Fibroblast of skin of back (primary cell): Measurements from ENCODE around the gene TUBGCP6.
A peak's percentile ranks its signal among the peaks of the same experiment; 100 is the strongest.

Experiments
- DNase-seq: peaks from one replicate; pipeline ENCODE4 v3.0.0-alpha.2; 2013

Gene TUBGCP6

DNA sequence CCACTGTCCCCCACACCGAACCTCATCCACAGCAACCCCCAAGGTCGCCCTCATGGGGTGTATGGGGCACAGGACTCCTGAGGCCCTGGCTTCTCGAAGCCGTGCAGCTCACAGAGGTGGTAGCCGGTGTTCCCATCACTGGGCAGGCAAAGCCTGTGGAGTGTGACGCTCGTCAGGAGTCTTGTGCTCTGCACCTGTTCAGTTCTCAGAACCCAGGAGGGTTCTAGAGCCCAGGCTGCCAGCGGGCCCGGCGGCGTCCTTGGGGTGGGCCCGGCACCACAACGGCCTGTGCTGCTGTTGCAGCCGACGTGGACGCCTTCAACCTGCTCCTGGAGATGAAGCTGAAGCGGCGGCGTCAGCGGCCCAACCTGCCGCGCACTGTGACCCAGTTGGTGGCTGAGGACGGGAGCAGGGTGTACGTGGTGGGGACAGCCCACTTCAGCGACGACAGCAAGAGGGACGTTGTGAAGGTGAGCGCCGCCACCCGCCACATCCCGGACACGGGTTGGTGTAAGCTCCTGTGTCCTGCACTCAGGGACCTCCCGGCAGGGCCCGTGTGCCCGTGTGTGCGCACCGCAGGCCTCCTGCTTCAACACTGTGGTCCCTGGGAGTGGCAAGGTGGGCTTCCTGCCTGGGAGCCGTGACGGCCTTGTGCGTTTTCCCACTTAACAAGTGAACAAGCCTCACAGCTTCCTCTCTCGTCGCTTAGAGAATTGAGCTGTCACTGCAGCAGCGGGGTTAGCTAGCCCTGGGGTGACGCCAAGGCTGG is 50.6 kb downstream of the TUBGCP6 start:
- DNase-seq = no peak

DNA sequence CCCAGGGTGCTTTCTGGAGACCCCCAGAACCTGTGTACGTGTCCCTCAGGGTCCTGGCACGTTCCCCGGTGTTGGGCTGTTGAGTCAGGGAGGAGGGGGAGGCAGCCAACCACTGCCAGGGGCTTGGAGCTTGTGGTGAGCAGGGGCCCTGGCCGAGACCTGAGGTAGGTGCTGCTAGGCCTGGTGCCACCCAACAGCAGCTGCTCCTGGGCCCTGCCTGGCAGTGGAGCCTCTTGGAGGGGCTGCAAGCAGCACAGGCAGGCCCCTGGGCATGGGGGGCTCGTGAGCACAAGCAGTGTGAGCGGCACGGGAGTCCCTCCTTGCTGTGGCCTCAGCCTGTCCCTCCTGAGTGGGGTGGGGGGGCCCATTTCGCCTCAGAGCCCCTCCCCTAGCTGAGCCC is 51.2 kb downstream of the TUBGCP6 start:
- no peak for DNase-seq

DNA sequence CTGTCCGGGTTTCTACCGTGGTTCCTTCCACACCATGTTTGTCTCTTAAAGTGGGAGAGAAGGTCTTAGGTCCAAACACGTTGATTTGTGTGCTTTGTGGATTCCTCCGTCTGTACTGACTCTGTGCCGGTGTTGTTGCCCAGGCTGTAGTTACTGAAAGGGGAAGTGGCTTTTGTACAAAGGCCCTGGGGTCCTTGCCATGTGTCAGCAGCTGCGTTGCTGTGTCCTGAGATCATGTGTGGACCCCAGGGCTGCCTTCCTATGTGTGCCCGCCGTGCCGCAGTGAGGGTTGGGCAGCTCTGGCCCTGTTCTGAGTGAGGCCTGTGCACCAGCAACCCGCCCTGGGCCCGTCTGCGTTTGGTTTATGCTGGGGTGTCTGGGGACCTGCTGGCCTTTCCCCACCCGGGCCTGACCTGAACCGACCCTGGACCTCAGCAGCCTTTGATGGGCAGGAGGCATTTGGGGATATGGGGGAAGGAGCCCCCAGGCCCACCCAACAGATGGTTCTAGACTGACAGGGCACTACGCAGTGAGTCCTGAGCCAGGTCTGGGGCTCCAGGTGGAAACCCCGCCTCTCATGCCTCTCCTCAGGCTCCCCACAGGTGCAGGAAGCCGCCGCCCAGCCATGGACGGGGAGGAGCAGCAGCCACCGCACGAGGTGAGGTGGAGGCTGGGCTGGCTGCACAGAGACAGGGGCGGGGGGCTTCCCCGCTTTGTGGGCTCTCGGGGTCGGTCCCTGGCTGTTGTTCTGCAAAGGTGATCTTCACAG is 52.2 kb downstream of the TUBGCP6 start:
- no peak for DNase-seq

DNA sequence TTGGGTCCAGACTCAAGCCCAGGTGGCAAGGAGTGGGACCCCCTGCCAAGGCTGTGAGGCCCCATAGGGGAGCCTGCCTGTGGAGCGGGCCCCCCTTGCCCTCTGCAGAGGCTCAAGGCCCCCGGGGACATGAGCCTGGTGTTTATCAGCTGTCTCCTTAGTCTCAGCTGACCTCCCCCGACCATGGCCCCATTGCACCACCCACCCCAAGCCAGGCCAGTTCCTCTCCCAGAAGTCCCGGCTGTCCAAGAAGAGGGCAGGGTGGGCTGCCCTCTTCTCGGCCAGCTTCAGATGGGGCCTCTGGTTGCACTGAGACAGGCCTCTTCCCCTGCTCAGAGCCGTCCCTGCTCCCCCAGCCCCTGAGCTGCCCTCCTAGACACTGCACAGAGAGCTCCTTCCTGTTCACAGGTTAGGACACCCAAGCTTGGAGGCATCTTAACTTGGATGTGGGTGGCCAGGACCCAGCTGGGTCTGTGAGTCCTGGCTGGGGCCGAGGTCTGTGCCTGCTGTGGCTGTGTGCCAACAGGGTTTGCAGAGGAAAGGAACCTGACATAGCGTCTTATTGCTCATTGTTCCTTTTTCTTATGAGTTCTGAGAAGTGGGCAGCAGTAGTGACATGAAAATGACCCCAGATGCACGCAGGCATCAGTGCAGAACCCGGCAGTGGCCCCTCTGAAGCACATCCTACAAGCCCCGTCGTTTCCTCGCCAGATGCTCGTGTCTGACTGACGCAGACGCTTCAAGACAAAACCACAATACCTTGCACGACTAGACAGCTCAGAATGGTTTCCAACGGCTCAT is 53.7 kb downstream of the TUBGCP6 start:
- no peak for DNase-seq

DNA sequence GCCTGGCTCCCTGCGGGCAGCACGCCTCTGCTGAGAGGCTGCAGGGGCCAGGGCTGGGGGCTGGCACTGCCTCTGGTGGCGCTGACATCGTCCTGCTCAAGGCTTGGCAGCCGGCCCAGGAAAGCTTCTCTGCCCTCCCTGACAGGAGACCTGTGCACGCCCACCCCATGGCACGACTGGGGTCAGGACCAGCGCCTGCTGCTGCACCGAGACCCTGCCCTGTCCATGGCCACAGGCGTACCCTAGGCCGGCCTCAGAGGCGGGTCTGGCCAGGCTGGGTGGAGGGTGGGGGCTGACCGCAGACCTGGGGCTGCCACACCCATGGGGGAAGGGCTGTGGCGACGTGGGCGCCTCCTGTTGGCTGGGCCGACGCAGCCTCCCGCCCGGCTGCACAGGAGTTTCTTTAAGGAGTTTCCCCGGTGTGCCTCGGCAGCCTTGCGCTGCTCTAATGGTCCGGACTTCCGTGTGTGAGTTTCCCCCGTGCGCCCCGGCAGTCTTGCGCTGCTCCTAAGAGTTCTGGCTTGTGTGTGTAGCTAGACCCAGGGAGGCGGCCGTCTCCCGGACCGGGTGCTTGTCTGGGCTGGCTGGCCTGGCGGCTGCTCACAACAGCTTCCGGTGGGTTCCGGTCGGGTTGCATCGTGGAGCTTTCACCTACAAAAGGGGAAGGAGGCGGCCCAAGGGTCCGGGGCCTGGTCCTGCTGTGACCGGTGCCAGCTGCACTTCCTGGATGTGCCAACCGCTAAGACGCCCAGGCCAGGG is 54.5 kb downstream of the TUBGCP6 start:
- peak; percentile 52 for DNase-seq

DNA sequence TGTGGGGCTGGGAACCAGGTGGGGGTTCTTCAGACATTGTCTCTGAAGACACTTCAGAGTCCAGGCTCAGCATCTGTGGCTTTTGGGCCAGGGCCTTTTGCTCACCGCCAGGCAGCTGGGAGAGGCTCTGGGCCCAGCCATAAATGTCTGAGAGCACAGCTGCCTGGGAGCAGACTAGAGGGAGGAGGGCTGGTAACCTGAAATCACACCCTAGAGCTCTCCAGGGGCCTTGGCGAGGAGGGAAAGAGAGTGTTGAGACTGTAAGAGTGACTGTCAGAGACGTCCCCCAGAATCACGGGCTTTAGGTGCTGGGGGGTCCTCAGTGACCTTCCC is 55.0 kb downstream of the TUBGCP6 start:
- DNase-seq = no peak

DNA sequence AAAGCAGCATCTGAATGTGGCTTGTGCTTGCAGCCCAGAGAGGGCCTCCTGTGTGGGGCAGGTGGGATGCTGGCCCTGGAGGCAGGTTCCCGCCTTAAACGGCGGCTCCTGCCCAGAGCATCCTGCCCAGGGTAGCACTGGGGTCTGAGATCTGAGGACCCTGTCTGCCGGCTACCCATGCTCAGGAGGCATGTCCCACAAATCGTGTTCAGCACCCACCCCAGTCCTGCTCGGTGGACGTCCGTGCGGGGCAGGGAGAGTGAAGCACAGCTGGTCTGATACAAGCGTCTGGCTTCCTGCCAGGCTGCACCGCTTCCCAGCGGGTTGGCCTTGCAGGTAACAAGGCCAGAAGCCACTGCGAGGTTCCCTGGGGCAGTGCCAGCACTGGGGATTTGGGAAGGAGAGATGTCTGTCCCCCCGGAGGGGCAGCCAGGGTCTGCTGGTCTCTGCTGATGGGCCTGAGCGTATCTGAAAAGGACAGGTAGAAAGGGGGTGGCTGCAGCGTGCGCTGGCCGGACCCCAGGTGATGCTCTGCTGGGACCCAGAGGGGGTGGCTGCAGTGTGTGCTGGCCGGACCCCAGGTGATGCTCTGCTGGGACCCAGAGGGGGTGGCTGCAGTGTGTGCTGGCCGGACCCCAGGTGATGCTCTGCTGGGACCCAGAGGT is 55.5 kb downstream of the TUBGCP6 start:
- DNase-seq = no peak

DNA sequence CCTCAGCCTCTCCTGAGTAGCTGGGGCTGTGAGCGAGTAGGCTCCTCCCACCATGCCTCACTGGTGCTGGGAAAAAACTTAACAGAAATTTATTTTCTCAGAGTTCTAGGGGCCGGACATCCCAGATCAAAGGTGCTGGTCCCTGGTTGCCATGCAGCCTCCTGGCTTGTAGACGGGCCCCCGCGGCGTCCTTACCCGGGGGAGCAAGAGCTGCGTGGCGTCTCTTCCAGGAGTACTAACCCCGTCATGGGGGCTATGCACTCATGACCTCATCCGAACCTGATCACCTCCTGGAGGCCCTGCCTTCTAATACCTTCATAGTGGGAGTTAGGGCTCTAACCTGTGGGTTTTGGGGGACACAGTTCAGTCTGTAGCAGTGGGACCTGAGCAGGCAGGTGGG is 56.5 kb downstream of the TUBGCP6 start:
- no peak for DNase-seq

DNA sequence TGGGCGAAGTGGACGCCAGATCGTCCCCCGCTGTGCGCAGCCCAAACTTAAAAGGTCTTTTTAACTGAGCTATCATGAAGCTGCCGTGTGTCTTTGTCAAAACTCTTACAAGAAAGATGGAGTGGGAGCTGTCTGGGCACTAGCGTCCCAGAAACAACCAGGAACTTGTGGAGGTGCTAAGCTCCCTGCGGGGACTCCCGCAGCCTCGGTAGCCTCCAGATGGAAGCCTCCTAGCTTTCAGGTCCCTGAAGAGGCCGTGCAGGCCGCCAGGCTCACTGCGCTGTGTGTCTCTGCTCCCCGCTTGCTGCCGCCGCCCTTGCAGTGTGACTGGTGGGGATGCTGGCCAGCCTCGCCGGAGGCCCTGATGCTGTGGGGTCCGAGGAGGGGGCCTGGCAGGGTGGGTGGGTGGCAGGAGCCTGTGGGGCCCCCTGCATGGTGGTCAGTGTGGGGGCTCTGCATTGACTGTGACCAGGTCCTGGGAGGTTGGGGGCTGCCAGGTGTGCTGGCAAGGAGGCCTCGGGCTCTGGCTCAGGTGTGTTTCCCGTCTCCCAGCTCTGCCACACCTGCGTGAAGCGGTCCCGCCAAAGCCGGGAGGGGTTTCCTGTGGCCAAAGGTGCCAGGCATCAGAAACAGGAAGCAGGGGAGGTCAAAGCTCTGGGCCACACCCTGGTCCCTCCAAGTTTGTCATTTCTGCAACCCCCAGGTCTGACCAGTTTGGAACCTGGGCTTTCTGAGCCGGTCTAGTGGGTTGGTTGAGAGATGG is 57.9 kb downstream of the TUBGCP6 start:
- DNase-seq = peak; percentile 18

DNA sequence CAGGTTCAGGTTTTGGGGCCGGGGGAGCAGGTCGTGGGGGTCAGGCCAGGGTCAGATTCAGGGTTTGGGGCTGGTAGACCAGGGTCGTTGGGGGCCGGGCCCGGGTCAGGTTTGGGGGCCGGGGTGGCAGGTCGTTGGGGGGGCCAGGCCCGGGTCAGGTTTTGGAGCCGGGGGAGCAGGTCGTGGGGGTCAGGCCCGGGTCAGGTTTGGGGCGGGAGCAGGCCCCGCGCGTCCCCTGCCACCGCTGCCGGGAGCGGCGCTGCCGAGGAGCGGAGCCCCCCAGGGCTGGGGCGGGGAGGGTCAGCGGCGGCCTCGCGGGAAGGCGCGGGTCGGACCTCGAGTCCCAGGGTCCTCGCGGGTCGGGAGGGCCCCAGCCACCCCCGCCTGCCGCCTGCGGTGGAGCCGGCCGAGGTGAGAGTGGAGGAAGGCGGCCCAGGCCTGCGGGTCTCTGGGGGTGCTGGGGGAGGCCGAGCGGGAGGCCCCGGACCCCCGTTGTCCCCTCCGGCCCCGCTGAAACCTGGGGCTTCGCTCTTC is 58.6 kb downstream of the TUBGCP6 start:
- DNase-seq = no peak

DNA sequence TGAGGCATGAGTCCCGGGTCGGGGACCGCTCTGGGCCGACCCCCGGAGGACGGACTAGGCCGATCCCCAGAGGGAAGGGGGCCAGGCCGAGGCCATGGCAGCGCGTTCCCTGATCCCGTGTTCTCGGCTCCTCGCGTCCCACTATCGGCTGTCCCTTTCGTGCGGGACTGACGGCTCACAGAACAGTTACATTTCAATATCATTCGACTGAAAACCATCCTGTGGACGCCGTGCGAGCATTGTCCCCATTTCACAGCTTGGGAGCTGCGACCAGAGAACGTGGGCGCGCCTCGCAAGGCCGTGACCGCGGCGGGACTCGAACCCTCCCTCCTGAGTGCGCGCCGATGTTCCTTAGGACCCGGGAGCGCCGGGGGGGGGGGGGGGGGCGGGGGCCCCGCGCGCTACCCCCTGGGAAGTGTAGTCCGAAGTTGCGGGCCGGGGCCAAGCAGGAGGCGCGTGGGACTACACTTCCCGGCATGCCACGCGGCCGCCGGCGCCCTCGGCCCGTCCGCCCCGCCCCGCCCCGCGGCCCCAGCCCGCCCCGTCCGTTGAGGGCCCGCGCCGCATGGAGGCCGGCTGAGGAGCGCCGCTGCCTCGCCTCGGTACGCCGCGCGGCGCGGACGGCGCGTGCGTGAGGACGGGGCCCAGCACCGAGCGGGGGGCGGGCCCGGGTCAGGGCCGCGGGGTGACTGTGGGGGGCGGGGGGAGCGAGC is 59.3 kb downstream of the TUBGCP6 start, which contains the start of gene TRABD:
Gene TRABD (plus strand): TSS at position 539 of the 713 bp plus-strand sequence. CDS start 7,148 bp downstream, outside the sequence.
- peak; percentile 89 for DNase-seq

DNA sequence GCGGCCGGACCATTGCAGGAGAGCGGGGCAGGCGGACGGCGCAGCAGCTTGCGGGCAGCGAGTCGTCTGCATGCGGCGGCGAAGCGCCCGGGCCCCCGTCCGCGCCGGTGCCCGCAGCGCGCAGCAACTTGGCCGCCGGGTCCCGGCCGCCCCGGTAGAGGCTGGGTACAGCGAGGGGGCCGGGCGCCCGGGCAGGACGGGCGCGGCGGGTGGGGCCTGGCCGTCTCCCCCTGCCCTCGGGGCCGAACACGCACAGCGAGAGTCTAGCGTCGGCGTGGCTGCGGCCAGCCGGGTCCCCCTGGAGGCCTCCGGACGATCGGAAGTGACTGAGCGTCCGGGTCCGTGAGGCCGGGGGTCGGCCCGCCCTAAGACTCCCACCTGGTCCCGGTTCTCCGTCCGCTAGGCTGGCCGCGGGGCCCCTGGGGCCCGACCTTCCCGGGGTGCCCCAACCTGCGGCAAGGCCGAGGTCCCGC is 59.9 kb downstream of the TUBGCP6 start:
- DNase-seq = no peak

DNA sequence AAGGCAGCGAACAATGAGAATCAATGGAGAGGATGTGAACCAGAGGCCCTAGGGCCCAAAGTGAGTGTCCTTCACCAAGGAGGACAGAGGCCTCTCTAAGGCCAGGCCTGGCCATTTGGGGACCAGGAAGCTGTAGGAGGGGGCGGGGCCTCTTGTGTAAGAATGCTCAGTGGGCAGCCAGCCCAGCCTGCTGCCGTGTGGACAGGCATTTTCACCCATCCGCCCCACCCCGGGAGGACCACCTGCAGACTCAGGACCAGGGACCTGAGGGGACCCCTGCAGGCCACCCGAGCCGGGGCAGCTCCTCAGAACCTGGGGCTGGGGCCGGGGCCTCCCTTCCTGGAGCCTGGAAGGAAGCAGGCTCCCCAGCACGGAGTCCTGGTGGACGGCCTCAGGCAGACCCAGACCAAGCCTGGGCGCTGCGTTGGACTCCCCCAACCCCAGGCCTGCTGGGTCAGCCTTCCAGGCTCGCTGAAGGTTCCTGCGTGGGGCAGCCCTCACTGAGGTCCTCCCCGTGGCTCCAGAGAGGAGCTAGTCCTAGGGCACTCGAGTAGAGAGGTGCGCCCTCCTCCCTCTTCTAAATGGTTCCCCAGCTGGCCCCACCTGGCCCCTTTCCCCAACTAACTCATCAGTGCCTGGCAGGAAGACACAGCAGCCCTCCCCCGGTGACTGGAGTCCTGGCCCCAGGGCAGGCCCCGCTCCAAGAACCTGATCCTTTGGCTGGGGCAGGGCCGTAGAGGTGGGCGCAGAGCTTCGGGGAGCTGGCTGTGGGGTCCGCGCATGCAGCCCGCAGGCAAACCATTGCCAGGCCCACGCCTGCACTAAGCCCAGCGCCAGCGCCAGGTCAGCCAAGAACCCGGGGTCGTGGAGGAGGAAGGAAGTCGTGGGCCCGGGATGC is 60.6 kb downstream of the TUBGCP6 start:
- peak; percentile 36 for DNase-seq

DNA sequence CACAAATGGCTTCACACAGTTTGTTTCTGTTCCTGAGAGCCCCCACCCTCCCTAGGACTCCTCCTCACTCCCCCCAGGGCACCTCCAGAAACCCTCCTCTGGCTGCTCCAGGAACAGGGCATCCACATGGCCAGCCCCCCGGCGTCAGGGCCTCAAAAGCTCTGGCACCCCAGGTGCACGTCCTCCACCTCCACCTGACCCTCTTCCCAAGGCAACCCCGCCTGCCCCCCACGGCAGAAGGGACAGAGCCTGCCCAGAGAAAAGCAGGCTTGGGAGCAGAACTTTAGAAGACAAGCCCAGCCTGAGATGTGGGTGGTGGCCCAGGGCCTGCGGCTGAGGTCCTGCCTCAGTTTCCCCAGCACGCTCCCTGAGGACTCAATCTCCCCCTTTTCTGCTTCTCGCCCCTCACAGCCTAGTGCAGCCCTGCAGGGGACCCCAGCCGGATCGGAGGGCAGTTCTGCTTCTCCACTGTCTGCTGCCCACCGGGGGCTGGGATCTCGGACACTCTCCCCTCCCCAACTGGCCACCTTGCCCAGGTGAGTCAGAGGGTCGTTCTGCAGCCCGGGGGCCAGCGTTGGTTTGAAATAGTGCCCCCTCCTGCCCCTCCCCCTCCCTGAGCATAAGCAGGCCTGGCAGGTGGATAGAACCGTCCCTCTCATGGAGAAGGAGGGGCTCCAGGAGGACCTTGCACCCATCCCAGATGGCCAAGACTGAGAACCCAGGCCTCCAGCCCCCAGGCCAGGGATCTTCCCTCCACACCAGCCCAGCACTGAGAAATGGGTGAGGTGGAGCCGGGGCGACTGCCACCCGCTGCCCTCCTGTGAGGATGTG is 61.5 kb downstream of the TUBGCP6 start:
- no peak for DNase-seq

DNA sequence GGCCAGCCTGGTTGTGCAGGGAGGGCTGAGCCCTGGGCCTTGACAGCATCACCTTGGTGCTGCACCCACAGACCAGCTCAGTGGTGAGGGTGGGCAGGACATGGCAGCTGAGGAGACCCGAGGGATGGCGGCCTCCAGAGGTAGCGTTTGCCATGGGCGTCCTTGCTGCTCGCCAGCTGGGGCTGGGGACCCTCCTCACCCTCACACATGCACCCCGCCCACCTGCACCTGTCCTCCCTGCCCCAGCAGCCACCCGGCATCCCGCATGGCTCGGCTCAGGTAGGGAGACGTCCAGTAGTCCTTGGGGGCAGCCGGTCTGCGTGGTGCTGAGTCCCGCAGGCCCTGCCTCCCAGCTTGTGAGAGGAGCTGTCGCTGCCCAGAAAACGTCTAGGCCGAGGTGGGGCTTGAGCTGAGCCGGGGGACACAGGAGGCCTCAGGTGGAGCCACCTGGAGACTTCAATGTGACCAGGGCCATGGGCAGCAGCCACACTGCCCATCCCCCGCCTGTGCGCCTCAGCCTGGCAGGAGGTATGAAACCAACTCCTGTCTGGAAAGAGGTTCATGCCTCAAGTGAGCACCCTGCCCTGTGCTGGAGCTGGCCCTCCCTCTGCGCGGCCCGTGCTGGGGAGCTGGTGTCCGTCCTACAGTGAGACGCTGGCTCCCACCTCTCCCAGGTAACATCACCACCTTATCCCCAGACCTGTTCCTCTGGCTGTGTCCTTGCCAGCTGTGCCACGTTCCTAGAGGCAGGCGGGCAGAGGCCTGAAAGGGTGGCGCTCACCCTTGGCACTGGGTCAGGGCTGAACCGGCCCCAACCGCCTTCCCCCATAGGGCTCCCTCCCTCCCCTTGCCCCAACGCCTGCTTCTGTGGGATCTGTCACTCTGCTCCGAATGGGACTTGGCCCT is 62.4 kb downstream of the TUBGCP6 start:
- DNase-seq = no peak

DNA sequence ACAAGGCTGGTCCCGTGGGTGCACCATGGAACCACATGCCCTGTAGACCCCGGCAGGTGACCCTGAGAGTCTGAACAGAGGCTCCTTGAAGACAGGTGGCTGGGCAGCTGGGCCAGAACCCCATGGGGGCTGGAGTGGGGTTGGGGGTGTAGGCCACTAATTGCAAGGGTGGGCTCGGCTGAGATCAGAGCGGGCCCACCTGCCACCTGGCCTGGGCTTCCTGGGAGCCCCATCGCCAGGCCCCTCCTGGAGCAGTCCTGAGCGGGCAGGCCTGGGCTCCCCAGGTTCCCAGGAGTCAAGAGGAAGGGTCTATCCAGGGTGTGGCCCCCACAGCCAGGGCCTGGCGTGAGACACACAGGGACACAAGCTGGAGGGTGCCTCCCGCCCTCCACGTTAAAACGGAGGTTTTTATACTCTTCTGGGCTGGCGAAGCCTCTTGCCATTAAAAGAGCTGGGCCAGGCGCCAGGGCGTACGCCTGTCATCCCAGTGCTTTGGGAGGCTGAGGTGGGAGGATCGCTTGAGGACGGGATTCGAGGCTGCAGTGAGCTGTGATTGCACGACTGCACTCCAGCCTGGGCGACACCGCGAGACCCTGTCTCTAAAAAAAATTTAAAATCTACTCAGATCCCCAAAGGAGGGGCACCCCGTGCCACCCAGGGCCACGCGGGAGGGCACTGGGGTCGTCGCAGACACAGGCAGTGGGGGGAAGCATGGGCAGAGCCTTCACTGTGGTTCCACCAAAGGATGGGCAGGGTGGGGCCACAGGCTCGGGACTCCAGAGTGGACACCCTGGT is 63.9 kb downstream of the TUBGCP6 start:
- DNase-seq = no peak
